ENCODE results near the gene RORC. TPM values are rescaled to one million over a fixed set of nuclear protein-coding genes. Genes with fewer than 3 reads are reported as not detected.

Gene RORC
- total and polyA plus RNA-seq, 4 donors, result 7.6 to 24.7 (median 9.6) TPM

DNA sequence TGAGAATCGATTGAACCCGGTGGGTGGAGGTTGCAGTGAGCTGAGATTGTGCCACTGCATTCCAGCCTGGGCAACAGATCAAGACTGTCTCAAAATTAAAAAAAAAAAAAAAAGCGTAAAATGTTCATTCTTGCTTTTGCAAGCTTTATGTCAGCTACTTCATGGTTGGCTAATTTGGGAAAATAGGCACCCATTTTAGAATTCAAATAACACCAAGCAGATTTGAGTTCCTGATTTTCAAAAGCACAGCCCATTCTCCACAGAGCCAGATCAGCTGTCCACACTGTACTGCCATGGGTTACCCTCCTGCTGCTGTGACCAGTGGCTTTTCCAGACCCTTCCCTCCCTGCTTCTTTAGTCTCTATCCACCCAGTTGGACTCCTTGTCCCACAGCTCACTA is 17.5 kb upstream of the RORC start:
- Histone ChIP-seq H3K4me1 (ENCODE audit: control insufficient read depth in 5 of 5, insufficient read depth in 5 of 5, low read length in 5 of 5) (peaks cover 0 to 35% (median 14%) of the 10 kb centered on the region in 5 donors), H3K9me3 (ENCODE audit: control insufficient read depth in 4 of 4, insufficient read depth in 3 of 4, low read length in 3 of 4) (no peaks in the 10 kb centered on the region), H3K9ac (ENCODE audit: insufficient read depth in 1 of 2, low read length in 2 of 2) (no peak overlapping the region), H3K4me3 (no peak overlapping the region), H3K27ac (ENCODE audit: low read depth in 1 of 2, low read length in 1 of 2) (no peak overlapping the region), H3K27me3 (ENCODE audit: control insufficient read depth in 3 of 3, insufficient read depth in 3 of 3, low read length in 2 of 3) (no peaks in the 10 kb centered on the region), H3K36me3 (ENCODE audit: control insufficient read depth in 4 of 4, insufficient read depth in 4 of 4, low read length in 4 of 4) (no peaks in the 10 kb centered on the region)
- no peak for ATAC-seq (ENCODE audit: insufficient read depth, low FRiP score)
- DNase-seq, result no peak
- no peak for TF ChIP-seq CTCF (IDR thresholded peaks at IDR 0.05; ENCODE audit: control extremely low read depth, extremely low read depth)
- WGBS, 2 donors, result 53 to 78% methylated on average over 3 of the region's 3 CpGs

DNA sequence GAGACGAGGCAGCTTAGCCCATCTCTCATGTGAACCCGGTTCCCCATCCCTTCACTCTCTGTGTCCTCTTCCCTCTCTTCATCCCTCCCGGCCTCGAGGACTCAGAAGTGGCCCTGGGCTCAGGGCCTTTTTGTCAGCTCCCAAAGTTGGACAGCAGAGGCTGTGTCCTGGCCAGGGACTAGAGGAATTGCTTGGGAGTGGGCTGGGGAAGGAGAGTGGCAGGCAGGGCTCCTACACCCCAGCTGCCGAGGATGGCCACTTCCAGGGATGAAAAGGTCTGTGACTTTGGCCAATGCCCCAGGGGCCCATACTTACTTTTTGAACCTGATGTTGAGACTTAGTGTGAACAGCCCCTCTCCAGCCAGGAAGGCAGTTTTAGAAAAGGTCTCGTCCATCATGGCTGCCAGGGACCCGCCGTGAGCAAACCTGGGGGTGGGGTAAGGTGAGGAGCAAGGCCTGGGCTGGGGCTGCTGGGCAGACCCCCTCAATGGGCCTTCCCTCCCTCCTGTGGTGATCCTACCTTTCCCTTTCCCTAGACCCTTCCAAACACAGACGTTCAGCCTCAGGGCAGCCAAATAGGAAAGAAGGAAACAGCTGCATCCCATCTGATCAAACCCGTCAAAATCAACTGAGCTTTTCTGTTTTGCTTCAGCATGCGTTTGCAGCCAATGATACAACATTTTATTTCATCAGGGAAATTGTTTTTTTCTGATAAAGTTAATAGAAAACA is 16.4 kb upstream of the RORC start:
- ATAC-seq (ENCODE audit: insufficient read depth, low FRiP score), result no peak
- 54% methylated on average over 11 of the region's 11 CpGs for WGBS, 2 donors
- Histone ChIP-seq H3K36me3 (ENCODE audit: control insufficient read depth in 4 of 4, insufficient read depth in 4 of 4, low read length in 4 of 4) (no peaks in the 10 kb centered on the region), H3K27me3 (ENCODE audit: control insufficient read depth in 3 of 3, insufficient read depth in 3 of 3, low read length in 2 of 3) (no peaks in the 10 kb centered on the region), H3K9ac (ENCODE audit: insufficient read depth in 1 of 2, low read length in 2 of 2) (no peak overlapping the region), H3K27ac (ENCODE audit: low read depth in 1 of 2, low read length in 1 of 2) (no peak overlapping the region), H3K4me3 (no peak overlapping the region), H3K4me1 (ENCODE audit: control insufficient read depth in 5 of 5, insufficient read depth in 5 of 5, low read length in 5 of 5) (peaks cover 0 to 28% (median 14%) of the 10 kb centered on the region in 5 donors), H3K9me3 (ENCODE audit: control insufficient read depth in 4 of 4, insufficient read depth in 3 of 4, low read length in 3 of 4) (no peaks in the 10 kb centered on the region)
- peak; percentile 75 to 94 (median 91) for DNase-seq
- no peak for TF ChIP-seq CTCF (IDR thresholded peaks at IDR 0.05; ENCODE audit: control extremely low read depth, extremely low read depth)

- no peak for TF ChIP-seq CTCF (IDR thresholded peaks at IDR 0.05; ENCODE audit: control extremely low read depth, extremely low read depth)
- no peaks in the 10 kb centered on the region for H3K9me3 ChIP-seq (ENCODE audit: control insufficient read depth in 4 of 4, insufficient read depth in 3 of 4, low read length in 3 of 4)
- 90 to 92% methylated on average over 8 of the region's 8 CpGs for WGBS, 2 donors
- DNase-seq (no peak), ATAC-seq (ENCODE audit: insufficient read depth, low FRiP score) (no peak)
- no peaks in the 10 kb centered on the region for H3K27me3 ChIP-seq (ENCODE audit: control insufficient read depth in 3 of 3, insufficient read depth in 3 of 3, low read length in 2 of 3)
- H3K27ac ChIP-seq (ENCODE audit: low read depth in 1 of 2, low read length in 1 of 2), result no peak overlapping the region
- H3K4me3 ChIP-seq, result no peak overlapping the region
- no peak overlapping the region for H3K9ac ChIP-seq (ENCODE audit: insufficient read depth in 1 of 2, low read length in 2 of 2)
- H3K4me1 ChIP-seq (ENCODE audit: control insufficient read depth in 5 of 5, insufficient read depth in 5 of 5, low read length in 5 of 5), result peaks cover 0 to 28% (median 14%) of the 10 kb centered on the region in 5 donors
- H3K36me3 ChIP-seq (ENCODE audit: control insufficient read depth in 4 of 4, insufficient read depth in 4 of 4, low read length in 4 of 4), result no peaks in the 10 kb centered on the region
Measured at GRCh38 chr1:151846686-151847237, 15.2 kb upstream of the RORC start.

Measured in lung (tissue), 12 donors.